Panc1 (cell line): ENCODE results near the gene ALG1. TPM values are rescaled to one million over a fixed set of nuclear protein-coding genes. Genes with fewer than 3 reads are reported as not detected.

Experiments used
- ATAC-seq: fragments of 200-7000 bp; cut with Tn5 transposase; 2 replicates; pipeline ENCODE4 v1.9.1; 2020; ENCODE audit warnings: mild to moderate bottlenecking, moderate library complexity
- BruUV-seq: library from RNA; stranded (reverse); fragments of 400-500 nt; replicated peaks from 2 replicates; lab custom pipeline; 2021; lab: Mats Ljungman, UMichigan
- CTCF ChIA-PET: fragments of 300-600 bp; sonication (Branson Sonifier 250); formaldehyde crosslinking; loops from one replicate; lab custom pipeline; 2022; ENCODE audit warnings: antibody characterized with exemption; lab: Charles Lee
- POLR2A ChIA-PET: fragments of 300-600 bp; sonication (Branson Sonifier 250); formaldehyde crosslinking; loops from one replicate; lab custom pipeline; 2022; ENCODE audit warnings: antibody characterized with exemption; lab: Charles Lee
- DNase-seq: peaks from one replicate; pipeline ENCODE4 v3.0.0-alpha.2; 2010; ENCODE audit warnings: low read depth, low spot score
- H3K27ac ChIP-seq: 2 replicates; pipeline ENCODE4 v1.5.1; 2011; ENCODE audit warnings: mild to moderate bottlenecking, low read length, inconsistent platforms
- H3K27me3 ChIP-seq: fragments of 200-500 bp; sonication (Bioruptor generic); 2 replicates; pipeline ENCODE4 v1.6.0; 2014; ENCODE audit warnings: low read length, inconsistent platforms; ENCODE audit not compliant: control insufficient read depth, insufficient read depth
- H3K36me3 ChIP-seq: fragments of 200-500 bp; sonication (Bioruptor generic); 2 replicates; pipeline ENCODE4 v1.5.1; 2014; ENCODE audit warnings: inconsistent platforms, mild to moderate bottlenecking, low read length, moderate library complexity; ENCODE audit not compliant: control insufficient read depth, insufficient read depth
- H3K4me1 ChIP-seq: 2 replicates; pipeline ENCODE4 v1.5.1; 2011; ENCODE audit warnings: inconsistent platforms, mild to moderate bottlenecking, low read length, moderate library complexity; ENCODE audit not compliant: control insufficient read depth, insufficient read depth
- H3K4me3 ChIP-seq, 2 experiments: 2 replicates each; pipeline ENCODE4 v1.5.1; 2011 to 2012; ENCODE audit warnings: low read depth in 2 of 2, low read length in 2 of 2, mild to moderate bottlenecking in 2 of 2, inconsistent platforms in 1 of 2, moderate library complexity in 1 of 2
- H3K9me3 ChIP-seq: fragments of 200-500 bp; sonication (Bioruptor generic); 2 replicates; pipeline ENCODE4 v1.5.1; 2014; ENCODE audit warnings: low read depth, mild to moderate bottlenecking, inconsistent platforms, low read length, moderate library complexity; ENCODE audit not compliant: control insufficient read depth, insufficient read depth
- POLR2AphosphoS5 ChIP-seq: IDR thresholded peaks from 2 replicates; pipeline ENCODE4 v1.6.1; 2012; ENCODE audit warnings: mild to moderate bottlenecking, low read depth, low read length, moderate library complexity
- SIN3A ChIP-seq: IDR thresholded peaks from 2 replicates; pipeline ENCODE4 v1.6.1; 2012; ENCODE audit warnings: low read depth, mild to moderate bottlenecking, low read length, moderate library complexity, borderline replicate concordance; ENCODE audit not compliant: insufficient read depth
- TCF7L2 ChIP-seq: IDR thresholded peaks from 2 replicates; pipeline ENCODE4 v1.6.1; 2011; ENCODE audit warnings: mild to moderate bottlenecking, low read depth, low read length, inconsistent platforms
- in situ Hi-C: cut with HindIII; loops from 2 replicates; pipeline ENCODE4 v1.10.0; 2016; ENCODE audit warnings: low sequenced_read_pairs, low pct_unique_long_range_greater_than_20kb
- intact Hi-C: fragments of 100-400 bp; cut with micrococcal nuclease; formaldehyde crosslinking; loops from one replicate; pipeline ENCODE4 v1.10.0; 2022; ENCODE audit not compliant: unreplicated experiment
- total RNA-seq: library from RNA; stranded (reverse); gene quantifications from one replicate; pipeline ENCODE4 v1.2.1, GENCODE V29; 2021; ENCODE audit not compliant: unreplicated experiment
- TF ChIP-seq, protein P1 (sequence below): fragments of 450-650 bp; IDR thresholded peaks from 2 replicates; pipeline ENCODE4 v1.5.1; 2017; ENCODE audit warnings: mild to moderate bottlenecking
- TF ChIP-seq, protein P2 (sequence below), 2 experiments: IDR thresholded peaks; 2 replicates each; pipeline ENCODE4 v1.6.1; 2011 to 2012; ENCODE audit warnings: low read depth in 2 of 2, control low read depth in 1 of 2, low read length in 1 of 2, mild to moderate bottlenecking in 1 of 2, moderate library complexity in 1 of 2; ENCODE audit not compliant: insufficient read depth in 1 of 2

ALG1 gene
- total RNA-seq, 1 experiment from 2014 or later, result 46.6 TPM

DNA sequence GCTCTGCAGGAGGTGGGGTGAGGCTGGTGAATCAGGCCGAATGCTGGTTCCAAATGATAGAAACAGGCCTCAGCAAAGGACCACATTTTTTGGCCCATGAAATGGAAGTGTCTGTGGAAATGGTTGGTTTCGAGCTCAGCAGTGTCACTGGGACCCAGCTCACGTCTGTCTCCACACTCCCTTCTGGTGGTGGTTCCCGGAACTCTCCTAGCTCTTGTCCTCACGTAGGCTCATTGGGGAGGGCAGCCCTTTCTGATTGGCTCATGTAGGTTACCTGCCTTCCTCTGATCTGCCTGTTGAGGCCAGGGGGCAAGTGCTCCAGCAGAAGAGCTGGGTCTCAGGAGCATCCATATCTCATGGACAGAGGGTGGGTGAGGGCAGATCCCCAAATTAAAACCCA is 4.0 kb downstream of the ALG1 start:
- TF ChIP-seq SIN3A (no peak), TCF7L2 (no peak), POLR2AphosphoS5 (no peak)
- TF ChIP-seq, protein P1, sequence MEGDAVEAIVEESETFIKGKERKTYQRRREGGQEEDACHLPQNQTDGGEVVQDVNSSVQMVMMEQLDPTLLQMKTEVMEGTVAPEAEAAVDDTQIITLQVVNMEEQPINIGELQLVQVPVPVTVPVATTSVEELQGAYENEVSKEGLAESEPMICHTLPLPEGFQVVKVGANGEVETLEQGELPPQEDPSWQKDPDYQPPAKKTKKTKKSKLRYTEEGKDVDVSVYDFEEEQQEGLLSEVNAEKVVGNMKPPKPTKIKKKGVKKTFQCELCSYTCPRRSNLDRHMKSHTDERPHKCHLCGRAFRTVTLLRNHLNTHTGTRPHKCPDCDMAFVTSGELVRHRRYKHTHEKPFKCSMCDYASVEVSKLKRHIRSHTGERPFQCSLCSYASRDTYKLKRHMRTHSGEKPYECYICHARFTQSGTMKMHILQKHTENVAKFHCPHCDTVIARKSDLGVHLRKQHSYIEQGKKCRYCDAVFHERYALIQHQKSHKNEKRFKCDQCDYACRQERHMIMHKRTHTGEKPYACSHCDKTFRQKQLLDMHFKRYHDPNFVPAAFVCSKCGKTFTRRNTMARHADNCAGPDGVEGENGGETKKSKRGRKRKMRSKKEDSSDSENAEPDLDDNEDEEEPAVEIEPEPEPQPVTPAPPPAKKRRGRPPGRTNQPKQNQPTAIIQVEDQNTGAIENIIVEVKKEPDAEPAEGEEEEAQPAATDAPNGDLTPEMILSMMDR, result no peak
- TF ChIP-seq, protein P2, sequence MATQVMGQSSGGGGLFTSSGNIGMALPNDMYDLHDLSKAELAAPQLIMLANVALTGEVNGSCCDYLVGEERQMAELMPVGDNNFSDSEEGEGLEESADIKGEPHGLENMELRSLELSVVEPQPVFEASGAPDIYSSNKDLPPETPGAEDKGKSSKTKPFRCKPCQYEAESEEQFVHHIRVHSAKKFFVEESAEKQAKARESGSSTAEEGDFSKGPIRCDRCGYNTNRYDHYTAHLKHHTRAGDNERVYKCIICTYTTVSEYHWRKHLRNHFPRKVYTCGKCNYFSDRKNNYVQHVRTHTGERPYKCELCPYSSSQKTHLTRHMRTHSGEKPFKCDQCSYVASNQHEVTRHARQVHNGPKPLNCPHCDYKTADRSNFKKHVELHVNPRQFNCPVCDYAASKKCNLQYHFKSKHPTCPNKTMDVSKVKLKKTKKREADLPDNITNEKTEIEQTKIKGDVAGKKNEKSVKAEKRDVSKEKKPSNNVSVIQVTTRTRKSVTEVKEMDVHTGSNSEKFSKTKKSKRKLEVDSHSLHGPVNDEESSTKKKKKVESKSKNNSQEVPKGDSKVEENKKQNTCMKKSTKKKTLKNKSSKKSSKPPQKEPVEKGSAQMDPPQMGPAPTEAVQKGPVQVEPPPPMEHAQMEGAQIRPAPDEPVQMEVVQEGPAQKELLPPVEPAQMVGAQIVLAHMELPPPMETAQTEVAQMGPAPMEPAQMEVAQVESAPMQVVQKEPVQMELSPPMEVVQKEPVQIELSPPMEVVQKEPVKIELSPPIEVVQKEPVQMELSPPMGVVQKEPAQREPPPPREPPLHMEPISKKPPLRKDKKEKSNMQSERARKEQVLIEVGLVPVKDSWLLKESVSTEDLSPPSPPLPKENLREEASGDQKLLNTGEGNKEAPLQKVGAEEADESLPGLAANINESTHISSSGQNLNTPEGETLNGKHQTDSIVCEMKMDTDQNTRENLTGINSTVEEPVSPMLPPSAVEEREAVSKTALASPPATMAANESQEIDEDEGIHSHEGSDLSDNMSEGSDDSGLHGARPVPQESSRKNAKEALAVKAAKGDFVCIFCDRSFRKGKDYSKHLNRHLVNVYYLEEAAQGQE (IDR thresholded peaks at IDR 0.05; ENCODE audit: insufficient read depth in 1 of 2, low read depth in 2 of 2, low read length in 1 of 2), result no peak
- H3K27ac ChIP-seq, result no peak overlapping the region
- in situ Hi-C loops (no loop called here), intact Hi-C loops (no loop called here)
- H3K27me3 ChIP-seq, result no peaks in the 10 kb centered on the region
- H3K4me3 ChIP-seq, result no peak overlapping the region
- H3K36me3 ChIP-seq, result peaks cover 2% of the 10 kb centered on the region
- H3K4me1 ChIP-seq, result peaks cover 5% of the 10 kb centered on the region; the same call in 1 of the 2 replicates
- no peak for ATAC-seq
- CTCF ChIA-PET, result interaction anchor here (0.6 kb wide), 1 partner anchor 50 kb away, joined by 5 read pairs; no protein-coding TSS in a partner anchor
- H3K9me3 ChIP-seq, result no peaks in the 10 kb centered on the region
- POLR2A ChIA-PET, result no interaction called here
- no peak for DNase-seq
- no TSS peak for BruUV-seq

DNA sequence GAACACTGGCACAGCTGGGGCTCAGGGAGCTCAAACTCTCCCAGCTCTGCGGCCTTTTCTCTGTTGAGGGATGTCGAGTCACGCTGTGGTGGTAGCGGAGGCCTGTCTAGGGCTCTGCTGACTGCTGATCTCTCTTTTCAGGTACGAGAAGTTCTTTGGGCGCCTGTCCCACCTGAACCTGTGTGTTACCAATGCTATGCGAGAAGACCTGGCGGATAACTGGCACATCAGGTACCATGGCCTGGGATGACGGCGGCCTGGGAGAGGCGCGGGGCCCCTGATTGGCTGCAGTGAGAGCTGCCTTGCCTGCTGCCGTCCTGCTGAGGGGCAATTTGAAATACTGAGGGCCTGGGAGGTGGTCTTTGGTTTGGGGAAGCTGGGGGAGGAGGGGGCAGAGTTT is 5.7 kb downstream of the ALG1 start:
- no TSS peak for BruUV-seq
- H3K4me1 ChIP-seq, result peaks cover 5% of the 10 kb centered on the region; the same call in 1 of the 2 replicates
- no peaks in the 10 kb centered on the region for H3K27me3 ChIP-seq
- no peak overlapping the region for H3K4me3 ChIP-seq
- TF ChIP-seq, protein P1, result no peak
- TF ChIP-seq SIN3A, result no peak
- no peak for TF ChIP-seq POLR2AphosphoS5
- TF ChIP-seq, protein P2 (IDR thresholded peaks at IDR 0.05; ENCODE audit: insufficient read depth in 1 of 2, low read depth in 2 of 2, low read length in 1 of 2), result no peak
- TF ChIP-seq TCF7L2, result no peak
- POLR2A ChIA-PET, result no interaction called here
- H3K27ac ChIP-seq, result no peak overlapping the region
- intact Hi-C loops (no loop called here), in situ Hi-C loops (no loop called here)
- DNase-seq (no peak), ATAC-seq (no peak)
- CTCF ChIA-PET, result no interaction called here
- H3K36me3 ChIP-seq, result no peaks in the 10 kb centered on the region; the same call in none of the 2 replicates
- H3K9me3 ChIP-seq, result no peaks in the 10 kb centered on the region
